Measurements from ENCODE around the gene HDGFL2.
A peak's percentile ranks its signal among the peaks of the same experiment; 100 is the strongest.
"Not testable (repeated sequence)": the region's sequence is repeated elsewhere in the genome, so short reads cannot be mapped to it uniquely, and the experiment has no call there.

Gene HDGFL2

GRCh38 chr19:4521888-4522242 is 49.8 kb downstream of the HDGFL2 start:
- no peak for DNase-seq (ENCODE audit: low spot score)
- H3K27ac ChIP-seq, result peak overlapping the region; percentile 93
- CTCF ChIA-PET, result interaction anchor here (0.7 to 1.2 kb wide), 2 partner anchors 13 to 34 kb away, joined by 5 to 7 read pairs; partner anchors contain the start of gene PLIN5
- no peak for TF ChIP-seq CTCF (conservative IDR thresholded peaks at IDR 0.05; ENCODE audit: low read depth)
- POLR2A ChIA-PET (ENCODE audit: low non-redundant PET), result no interaction called here

GRCh38 chr19:4522291-4523002 is 50.4 kb downstream of the HDGFL2 start:
- CTCF ChIA-PET, result interaction anchor here (0.6 to 3.2 kb wide), 9 partner anchors 12 to 1245 kb away, joined by 3 to 24 read pairs (median 3); partner anchors contain the start of gene PLIN5
- POLR2A ChIA-PET (ENCODE audit: low non-redundant PET), result no interaction called here
- no peak for DNase-seq (ENCODE audit: low spot score)
- peak overlapping the region; percentile 93 for H3K27ac ChIP-seq
- TF ChIP-seq CTCF (conservative IDR thresholded peaks at IDR 0.05; ENCODE audit: low read depth), result no peak

- TF ChIP-seq CTCF (conservative IDR thresholded peaks at IDR 0.05; ENCODE audit: low read depth), result peak; percentile 71
- H3K27ac ChIP-seq, result no peak overlapping the region
- ChIA-PET CTCF (interaction anchor here (0.6 to 3.2 kb wide), 10 partner anchors 11 to 1243 kb away, joined by 3 to 24 read pairs (median 3); partner anchors contain the start of gene PLIN5), POLR2A (ENCODE audit: low non-redundant PET) (no interaction called here)
- DNase-seq (ENCODE audit: low spot score), result no peak
These were observed 51.4 kb downstream of the HDGFL2 start for GRCh38 chr19:4523306-4524110.

GRCh38 chr19:4524808-4525562 is 52.9 kb downstream of the HDGFL2 start:
- H3K27ac ChIP-seq, result no peak overlapping the region
- peak; percentile 49 for DNase-seq (ENCODE audit: low spot score)
- ChIA-PET POLR2A (ENCODE audit: low non-redundant PET) (interaction anchor here (0.8 kb wide), 1 partner anchor 68 kb away, joined by 3 read pairs; no protein-coding TSS in a partner anchor), CTCF (interaction anchor here (0.6 to 3.2 kb wide), 21 partner anchors 8 to 1152 kb away, joined by 3 to 24 read pairs (median 3); partner anchors contain the start of gene PLIN5)
- TF ChIP-seq CTCF (conservative IDR thresholded peaks at IDR 0.05; ENCODE audit: low read depth), result peak; percentile 80

GRCh38 chr19:4525563-4526002 is 53.5 kb downstream of the HDGFL2 start:
- no peak for DNase-seq (ENCODE audit: low spot score)
- H3K27ac ChIP-seq, result no peak overlapping the region
- no peak for TF ChIP-seq CTCF (conservative IDR thresholded peaks at IDR 0.05; ENCODE audit: low read depth)
- ChIA-PET CTCF (interaction anchor here (0.6 to 3.2 kb wide), 18 partner anchors 9 to 1151 kb away, joined by 3 to 24 read pairs (median 4); partner anchors contain the start of gene PLIN5), POLR2A (ENCODE audit: low non-redundant PET) (interaction anchor here (0.8 kb wide), 1 partner anchor 69 kb away, joined by 3 read pairs; no protein-coding TSS in a partner anchor)

- DNase-seq (ENCODE audit: low spot score); POLR2A ChIA-PET (ENCODE audit: low non-redundant PET); H3K27ac ChIP-seq: not testable (repeated sequence)
- CTCF ChIA-PET, result interaction anchor here (0.6 to 1.4 kb wide), 4 partner anchors 18 to 1417 kb away, joined by 3 to 4 read pairs (median 3); no protein-coding TSS in a partner anchor
These were observed 55.3 kb downstream of the HDGFL2 start for GRCh38 chr19:4527377-4527776.
